A549 (cell line): ENCODE data around the gene PKHD1. TPM values are rescaled to one million over a fixed set of nuclear protein-coding genes. Genes with fewer than 3 reads are reported as not detected.
A peak's percentile ranks its signal among the peaks of the same experiment; 100 is the strongest.

Experiments used
- ATAC-seq, 2 experiments: fragments of 200-7000 bp in 1 of 2; fragments of >200 bp in 1 of 2; cut with Nextera tagmentation in 1 of 2; cut with Tn5 transposase in 1 of 2; 3 replicates each; pipeline versions ENCODE4 v1.8.0 to v1.9.1; 2018 to 2020; ENCODE audit warnings: mild to moderate bottlenecking in 1 of 2, moderate library complexity in 1 of 2
- CTCF ChIA-PET: fragments of 300-600 bp; sonication (Branson Sonifier 250); formaldehyde crosslinking; extraction: SDS; loops from one replicate; lab custom pipeline; 2021; ENCODE audit warnings: antibody characterized with exemption, inconsistent platforms; lab: Yijun Ruan, JAX
- POLR2A ChIA-PET: fragments of 350-600 bp; formaldehyde crosslinking; extraction: SDS; loops from one replicate; lab custom pipeline; 2021; ENCODE audit warnings: antibody characterized with exemption, inconsistent platforms; lab: Yijun Ruan, JAX
- DNase-seq, 2 experiments: peaks; one replicate each; pipeline versions ENCODE4 v3.0.0 to v3.0.0-alpha.2; 2011 to 2016; ENCODE audit warnings: low read depth in 1 of 2, low spot score in 1 of 2
- FAIRE-seq: peaks from 2 replicates; lab custom pipeline; 2011; peaks lifted over from hg19 to GRCh38; lab: Jason Lieb, UNC
- H3K27ac ChIP-seq, 2 experiments: fragments of >200 bp; sonication (Bioruptor Twin); formaldehyde crosslinking; 3 replicates each; pipeline ENCODE4 v1.5.1; 2016 to 2017
- H3K4me1 ChIP-seq: fragments of >200 bp; sonication (Bioruptor Twin); formaldehyde crosslinking; 3 replicates; pipeline ENCODE4 v1.6.1; 2016
- H3K4me2 ChIP-seq: fragments of >200 bp; sonication (Bioruptor Twin); formaldehyde crosslinking; 3 replicates; pipeline ENCODE4 v1.6.1; 2016
- H3K4me3 ChIP-seq: fragments of >200 bp; sonication (Bioruptor Twin); formaldehyde crosslinking; 3 replicates; pipeline ENCODE4 v1.5.1; 2016
- H3K9me3 ChIP-seq: fragments of >200 bp; sonication (Bioruptor Twin); formaldehyde crosslinking; 3 replicates; pipeline ENCODE4 v1.6.1; 2016
- BHLHE40 ChIP-seq: IDR thresholded peaks from 2 replicates; pipeline ENCODE4 v1.6.1; 2012; ENCODE audit warnings: low read depth, low read length, inconsistent platforms
- CBX8 ChIP-seq: fragments of 200-600 bp; sonication (generic); IDR thresholded peaks from 2 replicates; pipeline ENCODE4 v1.6.1; 2016
- CHD4 ChIP-seq: fragments of 200-600 bp; sonication (generic); IDR thresholded peaks from 2 replicates; pipeline ENCODE4 v1.6.1; 2016; ENCODE audit warnings: antibody characterized with exemption, mild to moderate bottlenecking, borderline replicate concordance
- EHF ChIP-seq: fragments of 250-450 bp; sonication (Bioruptor Pico); IDR thresholded peaks from 2 replicates; pipeline ENCODE4 v1.5.0; 2020; ENCODE audit warnings: mild to moderate bottlenecking
- EP300 ChIP-seq, 2 experiments: fragments of >200 bp; sonication (Bioruptor Twin); formaldehyde crosslinking; IDR thresholded peaks; 2 replicates in 1 of 2; 3 replicates in 1 of 2; pipeline ENCODE4 v1.6.1; 2016 to 2017
- KDM1A ChIP-seq: fragments of 200-600 bp; sonication (generic); IDR thresholded peaks from 2 replicates; pipeline ENCODE4 v1.6.1; 2016; ENCODE audit warnings: low read depth, mild to moderate bottlenecking
- KDM5A ChIP-seq: fragments of 200-600 bp; sonication (generic); IDR thresholded peaks from 2 replicates; pipeline ENCODE4 v1.6.1; 2016; ENCODE audit warnings: antibody characterized with exemption, mild to moderate bottlenecking
- MAZ ChIP-seq: fragments of 150-350 bp; IDR thresholded peaks from 2 replicates; pipeline ENCODE4 v1.6.1; 2014; ENCODE audit warnings: antibody characterized with exemption, low read depth, low read length, borderline replicate concordance
- NR3C1 ChIP-seq: fragments of >200 bp; sonication (Bioruptor Twin); formaldehyde crosslinking; IDR thresholded peaks from 3 replicates; pipeline ENCODE4 v1.6.1; 2017
- POLR2AphosphoS2 ChIP-seq: conservative IDR thresholded peaks from 2 replicates; pipeline ENCODE4 v1.6.1; 2012; ENCODE audit warnings: low read length, improper control_type of control experiment, inconsistent platforms
- ZSCAN20 ChIP-seq: fragments of 250-450 bp; sonication (Bioruptor Pico); IDR thresholded peaks from 2 replicates; pipeline ENCODE4 v1.8.0; 2022; ENCODE audit warnings: mild to moderate bottlenecking, moderate library complexity
- WGBS: methylation state at CpG from one replicate; pipeline ENCODE4 v1.1.6; 2017; ENCODE audit errors: missing lambda C conversion rate; 5-methylcytosine and 5-hydroxymethylcytosine counted together
- polyA minus RNA-seq: library from RNA; depleted of rRNA, polyadenylated mRNA; stranded (reverse); fragments of >200 nt; gene quantifications from 2 replicates; pipeline ENCODE4 v1.2.3, GENCODE V29; 2011; rRNA and poly(A)+ RNA removed
- polyA plus RNA-seq, 4 experiments: library from polyadenylated mRNA; depleted of rRNA in 3 of 4; stranded (reverse); fragments of >200 nt; fragmentation: RNase III in 1 of 4; extraction: RNeasy Plus Mini Kit Qiagen cat#74134 plus additional on column Dnase treatment in 1 of 4; gene quantifications; 2 replicates in 3 of 4; 3 replicates in 1 of 4; pipeline ENCODE4 v1.2.3, GENCODE V29; 2011 to 2017
- TF ChIP-seq, protein P1 (sequence below): fragments of >200 bp; sonication (Bioruptor Twin); formaldehyde crosslinking; IDR thresholded peaks from 3 replicates; pipeline ENCODE4 v1.5.1; 2016
- TF ChIP-seq, protein P2 (sequence below): IDR thresholded peaks from 2 replicates; pipeline ENCODE4 v1.6.1; 2012
- TF ChIP-seq, protein P3 (sequence below): fragments of 250-450 bp; sonication (Bioruptor Pico); IDR thresholded peaks from 2 replicates; pipeline ENCODE4 v1.5.0; 2021; ENCODE audit warnings: mild to moderate bottlenecking, moderate library complexity, borderline replicate concordance

PKHD1 gene, protein sequence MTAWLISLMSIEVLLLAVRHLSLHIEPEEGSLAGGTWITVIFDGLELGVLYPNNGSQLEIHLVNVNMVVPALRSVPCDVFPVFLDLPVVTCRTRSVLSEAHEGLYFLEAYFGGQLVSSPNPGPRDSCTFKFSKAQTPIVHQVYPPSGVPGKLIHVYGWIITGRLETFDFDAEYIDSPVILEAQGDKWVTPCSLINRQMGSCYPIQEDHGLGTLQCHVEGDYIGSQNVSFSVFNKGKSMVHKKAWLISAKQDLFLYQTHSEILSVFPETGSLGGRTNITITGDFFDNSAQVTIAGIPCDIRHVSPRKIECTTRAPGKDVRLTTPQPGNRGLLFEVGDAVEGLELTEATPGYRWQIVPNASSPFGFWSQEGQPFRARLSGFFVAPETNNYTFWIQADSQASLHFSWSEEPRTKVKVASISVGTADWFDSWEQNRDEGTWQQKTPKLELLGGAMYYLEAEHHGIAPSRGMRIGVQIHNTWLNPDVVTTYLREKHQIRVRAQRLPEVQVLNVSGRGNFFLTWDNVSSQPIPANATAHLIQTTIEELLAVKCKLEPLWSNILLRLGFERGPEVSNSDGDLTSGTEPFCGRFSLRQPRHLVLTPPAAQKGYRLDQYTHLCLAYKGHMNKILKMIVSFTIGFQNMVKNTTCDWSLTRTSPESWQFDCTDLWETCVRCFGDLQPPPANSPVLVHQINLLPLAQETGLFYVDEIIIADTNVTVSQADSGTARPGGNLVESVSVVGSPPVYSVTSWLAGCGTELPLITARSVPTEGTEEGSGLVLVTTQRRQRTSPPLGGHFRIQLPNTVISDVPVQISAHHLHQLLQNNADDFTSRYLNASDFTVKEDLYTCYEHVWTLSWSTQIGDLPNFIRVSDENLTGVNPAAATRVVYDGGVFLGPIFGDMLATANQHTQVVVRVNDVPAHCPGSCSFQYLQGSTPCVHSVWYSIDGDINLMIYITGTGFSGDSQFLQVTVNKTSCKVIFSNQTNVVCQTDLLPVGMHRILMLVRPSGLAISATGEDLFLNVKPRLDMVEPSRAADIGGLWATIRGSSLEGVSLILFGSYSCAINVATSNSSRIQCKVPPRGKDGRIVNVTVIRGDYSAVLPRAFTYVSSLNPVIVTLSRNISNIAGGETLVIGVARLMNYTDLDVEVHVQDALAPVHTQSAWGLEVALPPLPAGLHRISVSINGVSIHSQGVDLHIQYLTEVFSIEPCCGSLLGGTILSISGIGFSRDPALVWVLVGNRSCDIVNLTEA (N-terminal part only)
- polyA plus RNA-seq (2011; rRNA removed): not detected in 2 replicates
- not detected in 2 replicates for polyA plus RNA-seq (2012; cell fraction: cytosol; rRNA removed)
- polyA plus RNA-seq (2012; cell fraction: nucleus; rRNA removed): not detected in 2 replicates
- not detected in 3 replicates for polyA plus RNA-seq (2017; fragmentation: RNase III; extraction: RNeasy Plus Mini Kit Qiagen cat#74134 plus additional on column Dnase treatment)
- polyA minus RNA-seq: under 0.01 TPM in 1 of 2 replicates, not detected in the other

DNA sequence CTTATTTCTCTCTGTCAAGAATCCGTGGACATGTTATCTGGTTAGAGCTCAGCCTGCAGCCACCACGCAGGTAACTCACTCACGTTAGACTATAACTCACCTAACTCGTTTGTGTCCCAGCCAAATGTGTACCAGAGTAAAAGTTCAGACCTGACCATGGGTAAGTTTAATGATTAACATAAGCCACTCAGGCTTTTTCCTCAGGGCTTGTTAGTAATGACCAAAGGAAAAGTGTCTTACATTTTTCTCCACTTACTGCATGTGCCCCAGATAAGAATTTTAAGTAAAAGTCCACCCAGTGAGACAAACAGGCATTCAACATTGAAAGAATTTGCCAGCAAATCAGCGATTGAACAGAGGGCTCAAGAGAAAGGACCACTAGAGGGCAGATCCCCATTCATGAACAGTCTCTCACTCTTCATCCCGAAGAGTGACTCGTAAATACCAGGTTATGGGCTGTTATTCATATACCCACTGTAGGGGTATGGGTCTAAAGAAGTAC is at the start of gene PKHD1:
PKHD1 (minus strand) TSS at position 116 of the 502 bp plus-strand sequence. CDS start 2,680 bp downstream, outside the sequence.
- ATAC-seq (peak in 1 of 2 experiments; percentile 52; a peak in 3 of 6 replicates), DNase-seq (peak in 1 of 2 experiments; percentile 2), FAIRE-seq (no peak)
- POLR2A ChIA-PET: no interaction called here
- CTCF ChIA-PET: no interaction called here
- no peak within 1 kb of the TSS for H3K4me3 ChIP-seq
- TF ChIP-seq, protein P1, sequence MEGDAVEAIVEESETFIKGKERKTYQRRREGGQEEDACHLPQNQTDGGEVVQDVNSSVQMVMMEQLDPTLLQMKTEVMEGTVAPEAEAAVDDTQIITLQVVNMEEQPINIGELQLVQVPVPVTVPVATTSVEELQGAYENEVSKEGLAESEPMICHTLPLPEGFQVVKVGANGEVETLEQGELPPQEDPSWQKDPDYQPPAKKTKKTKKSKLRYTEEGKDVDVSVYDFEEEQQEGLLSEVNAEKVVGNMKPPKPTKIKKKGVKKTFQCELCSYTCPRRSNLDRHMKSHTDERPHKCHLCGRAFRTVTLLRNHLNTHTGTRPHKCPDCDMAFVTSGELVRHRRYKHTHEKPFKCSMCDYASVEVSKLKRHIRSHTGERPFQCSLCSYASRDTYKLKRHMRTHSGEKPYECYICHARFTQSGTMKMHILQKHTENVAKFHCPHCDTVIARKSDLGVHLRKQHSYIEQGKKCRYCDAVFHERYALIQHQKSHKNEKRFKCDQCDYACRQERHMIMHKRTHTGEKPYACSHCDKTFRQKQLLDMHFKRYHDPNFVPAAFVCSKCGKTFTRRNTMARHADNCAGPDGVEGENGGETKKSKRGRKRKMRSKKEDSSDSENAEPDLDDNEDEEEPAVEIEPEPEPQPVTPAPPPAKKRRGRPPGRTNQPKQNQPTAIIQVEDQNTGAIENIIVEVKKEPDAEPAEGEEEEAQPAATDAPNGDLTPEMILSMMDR: 0 out of 3 replicates have a peak, but pooled peaks have one; percentile 6
- TF ChIP-seq MAZ: no peak
- H3K9me3 ChIP-seq: no peaks in the 10 kb centered on the region
- 9% methylated on average over 7 of the region's 7 CpGs for WGBS
- no peaks in the 10 kb centered on the region for H3K4me1 ChIP-seq
- no peak within 1 kb of the TSS for H3K4me2 ChIP-seq
- no peak within 1 kb of the TSS for H3K27ac ChIP-seq

DNA sequence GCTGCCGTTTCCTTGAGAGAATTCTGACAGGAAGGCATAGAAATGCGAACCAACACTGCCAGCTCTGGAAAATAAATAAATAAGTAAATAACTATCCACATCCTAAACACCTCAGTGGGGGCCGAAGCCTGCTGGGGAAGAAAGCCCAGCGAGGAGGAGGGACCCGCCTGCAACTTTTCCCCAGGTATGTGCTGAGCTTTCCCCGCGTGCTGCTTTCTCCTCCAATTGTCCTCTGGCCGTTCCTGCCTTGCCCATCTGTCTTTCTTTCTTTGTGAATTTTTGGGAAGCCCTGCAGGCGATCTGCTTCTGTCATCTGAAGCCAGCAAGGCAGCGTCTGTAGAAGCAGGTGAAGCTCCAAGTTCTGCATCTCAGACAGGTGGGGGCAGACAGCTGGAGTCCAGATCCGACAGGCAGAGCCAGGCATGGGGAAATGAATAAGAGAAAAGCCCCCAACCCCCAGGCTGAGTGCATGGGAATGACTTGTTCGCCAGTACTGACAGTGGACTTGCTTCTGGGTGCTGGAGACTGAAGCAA is 49.6 kb upstream of the PKHD1 start:
- TF ChIP-seq POLR2AphosphoS2: no peak
- no peak for TF ChIP-seq NR3C1
- TF ChIP-seq, protein P2, sequence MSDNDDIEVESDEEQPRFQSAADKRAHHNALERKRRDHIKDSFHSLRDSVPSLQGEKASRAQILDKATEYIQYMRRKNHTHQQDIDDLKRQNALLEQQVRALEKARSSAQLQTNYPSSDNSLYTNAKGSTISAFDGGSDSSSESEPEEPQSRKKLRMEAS: no peak
- TF ChIP-seq, protein P3, sequence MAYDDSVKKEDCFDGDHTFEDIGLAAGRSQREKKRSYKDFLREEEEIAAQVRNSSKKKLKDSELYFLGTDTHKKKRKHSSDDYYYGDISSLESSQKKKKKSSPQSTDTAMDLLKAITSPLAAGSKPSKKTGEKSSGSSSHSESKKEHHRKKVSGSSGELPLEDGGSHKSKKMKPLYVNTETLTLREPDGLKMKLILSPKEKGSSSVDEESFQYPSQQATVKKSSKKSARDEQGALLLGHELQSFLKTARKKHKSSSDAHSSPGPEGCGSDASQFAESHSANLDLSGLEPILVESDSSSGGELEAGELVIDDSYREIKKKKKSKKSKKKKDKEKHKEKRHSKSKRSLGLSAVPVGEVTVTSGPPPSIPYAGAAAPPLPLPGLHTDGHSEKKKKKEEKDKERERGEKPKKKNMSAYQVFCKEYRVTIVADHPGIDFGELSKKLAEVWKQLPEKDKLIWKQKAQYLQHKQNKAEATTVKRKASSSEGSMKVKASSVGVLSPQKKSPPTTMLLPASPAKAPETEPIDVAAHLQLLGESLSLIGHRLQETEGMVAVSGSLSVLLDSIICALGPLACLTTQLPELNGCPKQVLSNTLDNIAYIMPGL (CRISPR knock-in tag): no peak
- no peak for TF ChIP-seq EP300 (IDR thresholded peaks at IDR 0.05)
- no peak for TF ChIP-seq KDM1A
- TF ChIP-seq EHF (CRISPR knock-in tag): no peak
- no peak for TF ChIP-seq BHLHE40
- no peak for TF ChIP-seq CHD4

DNA sequence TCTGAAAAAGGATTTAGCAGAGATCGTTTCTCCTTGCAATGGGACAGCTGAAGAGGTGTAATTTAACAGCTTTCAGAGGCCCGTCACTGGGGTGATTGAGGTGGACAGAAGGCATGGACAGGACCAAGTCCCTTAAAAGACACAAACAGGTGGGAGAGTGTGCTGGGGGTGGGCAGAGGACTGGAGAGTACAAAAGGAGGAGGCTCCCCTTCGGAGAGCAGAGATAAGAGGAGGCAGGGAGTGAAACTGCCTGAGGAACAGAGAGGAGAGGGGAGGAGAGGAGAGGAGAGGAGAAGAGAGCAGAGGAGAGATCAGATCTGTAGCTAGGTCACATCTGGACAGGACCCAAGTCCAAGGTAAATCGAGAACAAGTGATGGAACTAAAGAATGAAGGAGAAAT is 48.6 kb upstream of the PKHD1 start:
- 22% methylated on average over 4 of the region's 4 CpGs for WGBS
- Histone ChIP-seq H3K9me3 (no peaks in the 10 kb centered on the region), H3K4me1 (no peaks in the 10 kb centered on the region), H3K4me3 (no peak overlapping the region), H3K4me2 (no peak overlapping the region), H3K27ac (no peak overlapping the region)
- DNase-seq (no peak), ATAC-seq (no peak), FAIRE-seq (no peak)
- no peak for TF ChIP-seq ZSCAN20 (CRISPR knock-in tag)
- no peak for TF ChIP-seq CBX8
- TF ChIP-seq KDM5A: no peak
- TF ChIP-seq, protein P3 (CRISPR knock-in tag): no peak
- ChIA-PET CTCF (no interaction called here), POLR2A (no interaction called here)

More for the DNA sequence above, 49.6 kb upstream of the PKHD1 start:
- CTCF ChIA-PET: no interaction called here
- ATAC-seq: no peak
- no peaks in the 10 kb centered on the region for H3K9me3 ChIP-seq
- POLR2A ChIA-PET: interaction anchor here (0.6 kb wide), 1 partner anchor 14 kb away, joined by 5 read pairs; no protein-coding TSS in a partner anchor
- H3K27ac ChIP-seq: no peak overlapping the region
- H3K4me3 ChIP-seq: no peak overlapping the region
- DNase-seq: no peak
- FAIRE-seq: no peak
- no peak overlapping the region for H3K4me2 ChIP-seq
- 45% methylated on average over 12 of the region's 12 CpGs for WGBS
- no peaks in the 10 kb centered on the region for H3K4me1 ChIP-seq
